Activated naive CD4-positive, alpha-beta T cell treated with Interleukin-2 at 50 U/mL for 16 hours (primary cell): ENCODE results near the gene THAP12.

Source experiments
- DNase-seq: peaks from one replicate; pipeline ENCODE4 v3.0.0-alpha.2; 2020

THAP12 gene

GRCh38 chr11:76379807-76380158 is 1.1 kb downstream of the THAP12 start:
- no peak for DNase-seq

GRCh38 chr11:76376746-76377558 is 4.0 kb downstream of the THAP12 start:
- no peak for DNase-seq

GRCh38 chr11:76371170-76371569 is 9.8 kb downstream of the THAP12 start:
- DNase-seq, result peak; percentile 34

GRCh38 chr11:76369406-76369805 is 11.5 kb downstream of the THAP12 start:
- DNase-seq, result no peak

- no peak for DNase-seq
These were observed 12.4 kb downstream of the THAP12 start for GRCh38 chr11:76368490-76368889.

GRCh38 chr11:76365038-76365679 is 15.8 kb downstream of the THAP12 start:
- no peak for DNase-seq

GRCh38 chr11:76362716-76363115 is 18.2 kb downstream of the THAP12 start:
- DNase-seq, result no peak

GRCh38 chr11:76361776-76362175 is 19.2 kb downstream of the THAP12 start:
- no peak for DNase-seq

GRCh38 chr11:76361374-76361773 is 19.6 kb downstream of the THAP12 start:
- DNase-seq, result no peak

- no peak for DNase-seq
These were observed 25.8 kb downstream of the THAP12 start for GRCh38 chr11:76355172-76355571.

- no peak for DNase-seq
These were observed 32.6 kb downstream of the THAP12 start for GRCh38 chr11:76348348-76348747.

GRCh38 chr11:76347466-76347865 is 33.5 kb downstream of the THAP12 start:
- DNase-seq, result no peak

- DNase-seq, result no peak
These were observed 41.7 kb downstream of the THAP12 start for GRCh38 chr11:76339221-76339620.

GRCh38 chr11:76337923-76338322 is 43.0 kb downstream of the THAP12 start:
- DNase-seq, result no peak

- no peak for DNase-seq
These were observed 43.5 kb downstream of the THAP12 start for GRCh38 chr11:76337469-76337868.

GRCh38 chr11:76336597-76336996 is 44.3 kb downstream of the THAP12 start:
- DNase-seq, result no peak

GRCh38 chr11:76335842-76336241 is 45.1 kb downstream of the THAP12 start:
- no peak for DNase-seq

GRCh38 chr11:76334826-76335389 is 46.0 kb downstream of the THAP12 start:
- no peak for DNase-seq

GRCh38 chr11:76330651-76331050 is 50.3 kb downstream of the THAP12 start:
- DNase-seq, result no peak

- no peak for DNase-seq
These were observed 50.9 kb downstream of the THAP12 start for GRCh38 chr11:76329983-76330382.

GRCh38 chr11:76329084-76329648 is 51.8 kb downstream of the THAP12 start:
- no peak for DNase-seq

GRCh38 chr11:76327756-76328388 is 53.1 kb downstream of the THAP12 start:
- no peak for DNase-seq

- no peak for DNase-seq
These were observed 53.7 kb downstream of the THAP12 start for GRCh38 chr11:76327202-76327601.
